GM21423 (cell line): Measurements from ENCODE around the gene IBTK.

Experiments
- ATAC-seq: cut with Tn5 transposase; IDR thresholded peaks from one replicate; pipeline ENCODE4 v1.9.1; 2021; ENCODE audit warnings: mild to moderate bottlenecking, moderate library complexity; ENCODE audit not compliant: unreplicated experiment

Gene IBTK

GRCh38 chr6:82123632-82124031 is 123.9 kb downstream of the IBTK start:
- no peak for ATAC-seq
